H54 (cell line): Measurements from ENCODE around the gene CEP63.

Experiments used
- DNase-seq: peaks from one replicate; pipeline ENCODE4 v3.0.0; 2011; ENCODE audit warnings: low spot score, mixed read lengths; ENCODE audit not compliant: insufficient read length
- FAIRE-seq: peaks from 3 replicates; lab custom pipeline; 2011; peaks lifted over from hg19 to GRCh38; lab: Jason Lieb, UNC
- POLR2A ChIP-seq: IDR thresholded peaks from 2 replicates; pipeline ENCODE4 v1.6.1; 2011; ENCODE audit warnings: low read depth, mild to moderate bottlenecking, low read length

Gene CEP63

DNA sequence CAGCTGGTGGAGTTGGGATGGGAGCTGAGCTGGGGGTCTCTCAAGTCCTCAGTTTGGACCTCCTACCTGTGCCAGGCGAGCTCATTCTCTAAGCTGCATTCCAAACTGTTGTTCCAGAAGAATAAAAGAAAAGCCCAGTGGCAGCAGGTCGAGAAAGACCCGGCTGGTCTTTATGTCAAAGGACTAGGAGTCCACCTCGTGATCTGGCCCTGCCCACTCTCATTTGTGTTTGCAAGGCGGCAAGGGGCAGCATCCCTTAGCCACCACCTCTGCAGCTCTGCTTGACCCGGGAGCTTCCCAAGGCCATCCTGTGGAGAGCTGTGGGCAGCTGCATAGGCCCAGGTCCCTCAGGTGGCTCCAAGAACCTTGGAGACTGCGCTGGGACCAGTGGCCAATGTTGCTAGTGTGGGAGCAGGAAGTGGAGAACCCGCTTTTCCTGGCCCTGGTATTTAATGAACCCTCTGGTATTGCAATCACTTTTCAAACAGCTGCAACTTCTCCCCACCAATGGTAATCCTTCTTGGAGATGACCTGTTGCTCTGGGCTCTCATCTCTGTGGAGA lies 134.1 kb downstream of the CEP63 start:
- no peak for TF ChIP-seq POLR2A
- DNase-seq (no peak), FAIRE-seq (no peak)

DNA sequence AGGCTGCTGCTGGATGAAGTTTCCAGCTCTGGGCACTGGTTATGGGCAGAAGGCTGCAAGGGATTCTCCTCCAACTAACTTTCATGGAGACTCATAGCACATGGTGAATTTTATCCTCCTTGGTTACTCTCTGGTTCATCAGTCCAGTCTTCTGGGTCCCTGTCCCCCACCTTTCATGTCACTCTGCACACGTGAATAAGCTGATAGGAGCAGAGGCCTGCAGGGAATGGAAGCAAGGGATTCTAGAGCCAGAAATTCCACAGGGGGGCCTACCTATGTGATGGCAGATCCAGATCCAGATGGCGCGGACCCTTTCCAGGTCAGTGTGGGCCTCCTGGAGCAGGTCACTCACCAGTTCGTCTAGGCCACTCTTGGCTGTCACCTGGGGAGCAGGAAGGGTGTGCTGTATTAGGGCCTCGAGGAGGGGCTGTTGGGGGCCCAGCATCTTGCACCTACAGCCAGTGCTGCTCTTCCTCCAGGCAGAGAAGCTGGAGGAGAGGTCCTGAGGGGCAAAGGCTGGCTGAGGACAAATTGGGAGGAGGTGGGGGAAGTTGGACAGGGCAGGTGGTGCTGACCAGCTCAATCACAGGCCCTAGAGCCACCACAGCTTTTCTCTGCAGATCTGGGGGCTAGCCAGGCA lies 134.7 kb downstream of the CEP63 start:
- TF ChIP-seq POLR2A, result no peak
- FAIRE-seq (no peak), DNase-seq (no peak)

DNA sequence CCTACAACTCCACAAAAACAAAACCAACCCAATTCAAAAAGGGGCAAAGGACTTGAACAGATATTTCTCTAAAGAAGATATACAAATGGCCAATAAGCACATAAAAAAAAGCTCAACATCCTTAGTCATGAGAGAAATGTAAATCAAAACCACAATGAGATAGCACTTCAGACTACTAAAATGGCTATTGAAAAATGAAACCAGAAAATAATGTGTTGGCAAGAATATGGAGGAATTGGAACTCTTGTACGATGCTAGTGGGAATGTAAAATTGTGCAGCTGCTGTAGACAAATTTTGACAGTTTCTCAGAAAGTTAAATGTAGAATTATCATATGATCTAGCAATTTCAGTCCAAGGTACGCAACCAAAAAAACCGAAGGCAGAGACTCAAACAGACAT lies 136.0 kb downstream of the CEP63 start:
- no peak for FAIRE-seq

DNA sequence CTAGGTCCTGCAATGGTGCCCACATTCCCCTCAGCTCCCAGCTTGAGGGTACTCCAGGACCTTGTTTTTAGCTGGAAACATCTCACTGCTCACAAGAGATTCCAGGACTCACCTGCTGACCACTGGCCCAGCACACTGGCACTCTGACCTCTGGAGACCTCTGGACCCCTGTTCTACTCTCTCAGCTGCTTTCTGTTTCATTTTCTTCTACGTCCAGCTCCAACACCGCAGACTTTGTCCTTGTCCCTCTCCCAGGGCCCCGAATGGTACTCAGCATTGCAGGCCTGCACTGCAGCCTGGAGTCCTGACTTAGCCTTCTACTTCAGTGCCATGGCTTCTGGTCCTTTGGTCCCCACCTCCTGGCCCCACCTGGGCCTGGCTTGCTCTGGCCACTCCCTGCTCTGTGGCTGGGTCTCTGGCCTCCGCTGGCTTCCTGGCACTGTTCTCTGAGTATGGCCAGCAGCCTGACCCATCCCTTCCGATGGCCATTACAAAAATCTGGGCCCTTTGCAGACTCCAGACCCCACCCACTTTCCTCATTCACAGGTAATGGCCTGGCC lies 137.0 kb downstream of the CEP63 start:
- TF ChIP-seq POLR2A, result no peak
- no peak for FAIRE-seq
- DNase-seq, result no peak

More for the DNA sequence above, 136.0 kb downstream of the CEP63 start:
- DNase-seq, result no peak
- TF ChIP-seq POLR2A, result no peak

DNA sequence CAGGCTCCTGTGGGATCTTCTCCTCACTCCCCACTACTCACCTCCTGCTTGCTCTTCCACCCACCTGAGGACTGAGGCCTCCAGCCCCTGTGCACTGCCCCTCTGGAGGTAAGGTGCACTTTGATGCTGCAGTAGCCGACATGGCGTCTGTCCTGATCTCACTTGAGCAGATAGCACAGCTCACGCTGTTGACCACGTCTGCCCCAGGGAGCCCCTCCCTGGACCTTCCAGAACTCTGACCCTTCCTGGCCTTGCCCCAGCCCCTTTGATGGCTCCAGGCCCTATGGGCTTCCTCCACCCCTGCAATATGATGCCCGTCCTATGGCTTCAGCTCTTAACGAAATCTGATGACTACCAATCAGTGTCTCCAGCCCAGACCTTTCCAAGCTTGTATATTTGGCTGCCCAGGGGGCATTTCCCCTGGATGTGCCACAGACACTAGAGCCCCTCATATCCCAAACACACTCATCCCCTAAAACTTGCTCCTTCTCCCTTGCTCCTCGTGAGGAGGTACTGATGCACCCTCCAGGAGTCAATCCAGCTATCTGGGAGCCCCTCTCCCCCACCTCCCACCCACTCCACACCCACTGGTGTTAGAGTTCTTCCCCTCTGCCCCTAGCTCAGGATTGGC lies 137.9 kb downstream of the CEP63 start:
- no peak for TF ChIP-seq POLR2A
- FAIRE-seq (no peak), DNase-seq (no peak)
